HG02938 (cell line): ENCODE data around the gene MRM2.

Experiments used
- ATAC-seq: cut with Tn5 transposase; IDR thresholded peaks from one replicate; pipeline ENCODE4 v1.9.1; 2021; ENCODE audit warnings: mild to moderate bottlenecking, moderate library complexity; ENCODE audit not compliant: unreplicated experiment

Gene MRM2

DNA sequence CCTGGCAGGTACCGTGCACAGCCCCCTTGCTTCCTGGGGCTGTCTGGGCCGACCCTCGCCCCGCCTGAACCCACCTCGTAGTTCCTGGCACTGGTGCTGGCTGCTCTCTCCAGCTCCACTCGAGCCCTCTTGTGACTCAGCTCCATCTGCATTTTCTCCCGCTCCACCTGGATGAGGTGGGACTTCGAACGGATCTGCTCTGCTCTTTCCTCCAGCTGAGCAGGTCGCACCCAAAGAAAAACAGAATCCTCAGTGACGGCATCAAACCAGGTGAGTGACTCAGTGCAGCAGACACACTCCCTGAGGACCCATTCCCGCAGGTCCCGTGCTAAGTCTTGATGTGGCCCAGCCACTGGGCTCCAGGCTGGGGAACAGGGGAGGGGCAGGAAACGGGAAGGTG lies 16.7 kb downstream of the MRM2 start:
- no peak for ATAC-seq

DNA sequence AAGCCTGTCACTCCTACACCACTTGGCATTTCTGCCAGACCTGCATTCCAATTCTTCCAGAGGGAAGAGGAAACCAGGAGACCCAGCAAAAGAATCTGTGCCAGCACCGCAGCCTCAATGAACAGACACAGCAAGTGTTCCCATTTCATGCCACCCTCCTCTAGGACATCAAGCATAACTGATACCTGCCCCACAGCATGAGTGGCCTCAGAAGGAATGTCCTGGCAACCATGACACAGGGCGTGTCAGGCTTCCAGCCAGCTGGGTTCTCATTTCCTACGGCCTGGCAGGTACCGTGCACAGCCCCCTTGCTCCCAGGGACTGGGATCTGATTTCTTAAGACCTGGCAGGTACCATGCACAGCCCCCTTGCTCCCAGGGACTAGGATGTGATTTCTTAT lies 17.1 kb downstream of the MRM2 start:
- ATAC-seq, result no peak

- no peak for ATAC-seq
Observed at GRCh38 chr7:2224491-2224928, 17.5 kb downstream of the MRM2 start.

DNA sequence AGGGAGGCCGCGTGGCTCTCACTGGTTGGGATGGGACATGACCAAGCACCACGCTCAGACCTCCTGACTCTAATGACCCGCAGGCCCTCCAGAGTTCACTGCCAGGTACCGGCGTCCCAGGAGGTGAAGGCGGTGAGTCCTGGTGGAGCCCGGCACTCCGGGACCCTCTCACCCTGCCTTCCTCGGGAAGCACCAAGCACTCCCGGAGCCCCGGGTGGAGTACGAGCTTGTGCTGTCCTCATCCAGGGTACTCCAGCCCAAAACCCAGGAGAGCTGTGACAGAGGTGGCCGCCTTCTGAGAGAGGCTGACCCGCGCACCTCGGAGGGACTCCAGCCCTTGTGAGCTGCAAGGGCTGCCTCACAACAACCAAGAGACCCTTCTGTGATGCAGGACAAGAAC lies 18.7 kb downstream of the MRM2 start:
- ATAC-seq, result no peak

- ATAC-seq, result no peak
Observed at GRCh38 chr7:2222516-2222915, 19.5 kb downstream of the MRM2 start.

DNA sequence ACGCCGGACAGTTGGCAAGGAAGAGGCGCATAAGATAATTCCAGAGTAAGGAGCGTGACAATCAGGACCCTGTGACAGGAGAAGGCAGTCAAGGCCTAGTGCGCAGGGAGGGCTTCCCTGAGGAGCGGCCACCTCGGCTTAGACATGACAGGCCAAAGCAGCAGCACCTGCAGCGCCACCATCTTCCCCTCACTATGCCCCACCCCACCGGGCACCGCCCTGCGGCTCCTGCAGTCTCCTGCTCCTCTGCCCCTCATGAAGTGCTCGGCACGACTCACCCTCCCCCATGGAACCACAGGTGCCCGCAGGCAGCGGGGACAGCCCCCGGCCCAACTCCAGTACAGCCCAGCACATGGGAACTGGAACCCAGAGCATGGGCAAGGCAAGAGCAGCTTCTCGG lies 21.1 kb downstream of the MRM2 start:
- ATAC-seq, result no peak

DNA sequence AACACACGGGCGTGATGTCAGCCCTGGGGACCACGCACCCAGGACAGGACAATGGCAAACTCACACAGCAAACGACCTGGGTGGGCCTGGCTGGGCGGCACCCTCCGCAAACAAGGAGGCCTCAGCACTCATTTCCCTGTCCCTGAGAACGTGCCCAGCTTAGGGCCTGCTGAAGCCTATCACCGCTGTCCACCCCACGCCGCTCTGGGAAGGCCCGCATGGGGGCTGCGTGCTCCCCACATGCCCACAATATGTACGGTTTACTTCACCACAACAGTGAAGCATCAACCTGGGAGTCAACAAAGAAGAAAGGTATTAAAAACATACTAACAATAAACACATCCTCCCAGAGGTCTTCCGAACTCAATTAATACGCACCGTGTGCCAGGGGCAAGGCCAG lies 21.5 kb downstream of the MRM2 start:
- ATAC-seq, result no peak

DNA sequence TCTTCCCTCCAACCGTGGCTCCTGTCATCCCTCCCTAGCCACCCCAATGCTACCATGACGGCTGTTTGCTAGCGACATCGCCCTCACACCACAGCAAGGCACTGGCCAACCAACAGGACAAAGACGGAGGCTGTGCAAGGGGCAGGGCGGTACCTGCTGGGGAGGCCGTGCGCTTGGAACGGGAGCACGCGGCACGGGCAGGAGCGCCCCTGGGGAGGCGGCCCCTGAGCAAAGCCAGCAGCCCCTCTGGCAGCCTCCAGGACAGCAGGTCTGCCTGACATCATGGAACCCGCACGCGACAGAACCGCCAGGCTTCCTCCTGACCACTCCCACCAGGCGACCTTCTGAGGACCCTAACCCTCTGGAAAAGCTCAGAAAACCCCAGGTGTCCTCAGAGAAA lies 22.0 kb downstream of the MRM2 start:
- no peak for ATAC-seq

DNA sequence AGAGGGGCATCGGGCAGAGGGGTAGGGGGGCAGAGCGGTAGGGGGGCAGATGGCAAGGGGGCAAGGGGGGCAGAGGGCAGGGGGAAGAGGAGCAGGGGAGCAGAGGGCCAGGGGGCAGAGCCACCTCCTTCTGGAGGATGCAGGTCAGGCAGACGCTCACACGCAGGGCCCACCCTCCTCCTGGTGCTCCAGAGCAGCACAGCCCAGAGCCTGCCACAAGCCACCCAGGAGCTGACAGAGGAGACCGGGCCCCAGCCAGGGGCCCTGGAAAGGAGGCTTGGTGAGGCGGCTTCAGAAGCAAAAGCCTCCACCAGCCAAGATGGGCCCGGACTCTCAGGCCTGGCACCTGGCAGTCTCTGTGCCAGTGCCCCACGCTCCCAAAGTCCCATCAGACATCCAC lies 22.4 kb downstream of the MRM2 start:
- ATAC-seq, result no peak

DNA sequence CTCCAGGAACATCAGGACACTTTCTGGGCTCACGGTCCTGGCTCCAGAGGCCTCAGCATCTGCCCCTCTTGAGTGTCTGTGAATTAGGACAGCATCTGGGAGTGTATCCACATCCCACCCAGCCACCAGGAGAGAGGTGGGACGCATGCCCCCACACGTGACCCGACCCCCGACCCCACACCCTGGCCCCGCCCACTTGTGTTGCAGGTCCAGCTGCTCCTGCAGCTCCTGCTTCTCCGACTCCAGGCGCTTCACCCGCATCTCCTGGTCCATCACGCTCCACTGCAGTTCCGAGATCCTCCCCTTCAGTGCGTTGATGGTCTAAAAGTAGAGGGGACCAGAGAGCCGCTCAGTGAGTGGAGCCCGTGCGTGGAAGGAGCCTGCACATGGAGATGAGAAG lies 22.9 kb downstream of the MRM2 start:
- no peak for ATAC-seq

DNA sequence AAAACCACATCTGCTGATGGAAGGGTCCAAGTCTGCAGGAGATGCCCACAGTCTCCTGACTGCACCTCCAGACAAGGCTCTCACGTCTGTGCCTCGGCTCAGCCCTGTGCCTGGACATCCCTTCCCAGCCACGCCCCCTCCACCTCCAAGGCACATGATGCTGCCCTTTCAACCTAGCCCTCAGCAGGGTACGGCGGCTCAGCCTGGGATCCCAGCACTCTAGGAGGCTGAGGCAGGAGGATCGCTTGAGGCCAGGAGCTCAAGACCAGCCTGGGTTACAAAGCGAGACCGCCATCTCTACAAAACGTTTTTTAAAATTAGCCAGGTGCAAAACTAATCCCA lies 23.6 kb downstream of the MRM2 start:
- no peak for ATAC-seq

- no peak for ATAC-seq
Observed at GRCh38 chr7:2217716-2218443, 24.1 kb downstream of the MRM2 start.

- ATAC-seq, result no peak
Observed at GRCh38 chr7:2217206-2217605, 24.8 kb downstream of the MRM2 start.

DNA sequence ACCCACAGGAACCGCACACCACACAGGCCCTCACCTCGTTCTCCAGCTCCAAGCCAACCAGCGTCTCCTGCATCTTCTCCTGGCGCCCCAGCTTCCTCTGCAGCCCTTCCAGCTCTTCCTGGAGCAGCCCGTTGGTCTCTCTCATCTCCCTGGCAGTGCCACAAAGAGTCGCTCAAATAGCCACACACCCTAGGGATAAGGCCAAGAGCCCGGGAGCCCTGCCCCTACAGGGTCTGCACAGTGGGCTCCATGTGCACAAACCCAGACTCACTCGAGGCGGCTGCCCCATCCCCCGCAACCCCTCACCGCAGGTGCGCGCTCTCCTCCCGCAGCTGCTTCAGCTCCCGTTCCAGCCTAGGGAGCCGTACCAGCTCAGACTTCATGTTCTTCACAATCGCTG lies 26.2 kb downstream of the MRM2 start:
- ATAC-seq, result no peak

GRCh38 chr7:2214636-2215035 lies 27.4 kb downstream of the MRM2 start:
- no peak for ATAC-seq

DNA sequence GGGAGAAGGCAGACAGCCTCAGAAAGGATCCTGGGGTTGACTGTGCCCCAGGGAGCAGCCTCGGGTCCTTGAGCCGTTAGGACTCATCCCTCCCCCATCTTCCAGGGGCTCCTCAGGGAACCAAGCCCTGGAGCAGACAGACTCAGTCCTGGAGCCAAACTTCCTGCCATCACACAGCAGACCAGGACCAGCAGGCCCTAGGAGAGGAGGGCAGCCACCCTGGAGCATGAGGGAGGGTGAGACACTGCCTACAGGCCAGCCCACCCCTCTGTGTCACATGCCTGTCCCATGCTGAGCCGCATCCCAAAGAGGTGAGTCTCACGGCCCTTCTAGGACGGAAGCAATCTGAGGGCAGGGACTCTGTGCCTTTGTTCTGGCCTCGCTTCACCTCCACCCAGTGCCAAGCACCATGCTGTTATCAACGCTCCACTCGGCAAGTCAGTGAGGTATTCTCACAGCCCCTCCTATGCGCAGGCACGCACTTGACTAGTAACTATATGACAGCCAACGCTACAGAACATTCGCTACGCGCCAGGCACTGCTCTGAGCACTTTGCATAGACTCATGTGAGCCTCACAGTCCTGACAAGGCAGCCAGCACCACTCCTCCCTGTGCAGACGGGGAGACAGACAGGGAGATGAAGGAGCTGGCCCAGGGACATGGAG lies 28.3 kb downstream of the MRM2 start:
- ATAC-seq, result no peak

- no peak for ATAC-seq
Observed at GRCh38 chr7:2212906-2213305, 29.1 kb downstream of the MRM2 start.

- no peak for ATAC-seq
Observed at GRCh38 chr7:2211926-2212325, 30.1 kb downstream of the MRM2 start.

DNA sequence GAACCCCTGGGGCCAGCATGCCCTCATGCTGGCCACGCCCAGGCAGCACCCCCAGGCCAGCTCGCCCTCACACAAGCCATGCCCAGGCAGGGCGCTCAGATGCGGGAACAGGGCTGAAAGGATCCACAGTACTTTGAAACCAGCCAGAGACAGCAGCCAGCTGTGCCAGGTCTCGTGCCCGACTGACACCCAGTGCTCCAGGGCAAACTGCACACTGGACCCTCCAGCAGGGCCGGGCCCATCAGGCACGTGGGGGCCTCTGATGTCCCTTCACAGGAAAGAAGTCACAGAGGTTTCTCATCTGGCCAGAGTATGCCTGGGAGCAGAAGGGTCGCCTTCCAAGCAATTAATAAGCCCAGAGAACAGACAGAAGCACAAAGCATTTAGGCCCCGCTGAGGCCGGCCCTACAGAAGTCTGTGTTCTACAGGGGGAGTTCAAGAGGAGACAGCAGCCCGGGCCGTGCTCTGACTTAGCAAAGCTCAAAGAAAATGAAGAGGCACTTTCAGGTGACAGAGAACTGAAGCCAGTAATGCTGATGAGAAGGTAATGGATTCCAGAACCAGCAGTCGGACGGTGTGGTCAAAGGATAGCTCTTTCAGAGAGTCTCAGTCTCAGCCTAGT lies 30.6 kb downstream of the MRM2 start:
- ATAC-seq, result no peak

- ATAC-seq, result no peak
Observed at GRCh38 chr7:2210551-2211258, 31.3 kb downstream of the MRM2 start.

DNA sequence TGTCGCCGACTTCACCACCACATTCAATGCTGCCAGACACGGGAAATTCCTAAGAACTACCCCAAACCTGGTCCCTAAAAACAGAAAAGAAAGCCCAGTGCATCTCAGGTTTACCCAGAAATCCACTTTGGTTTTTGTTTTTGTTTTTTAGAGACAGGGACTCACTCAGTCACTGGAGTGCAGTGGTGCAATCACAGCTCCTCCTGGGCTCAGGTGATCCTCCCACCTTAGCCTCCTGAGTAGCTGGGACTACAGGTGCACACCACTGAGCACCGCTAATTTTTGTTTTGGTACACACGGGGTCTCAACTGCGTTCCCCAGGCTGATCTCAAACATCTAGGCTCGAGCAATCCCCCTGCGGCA lies 32.1 kb downstream of the MRM2 start:
- peak; percentile 11 for ATAC-seq
